ENCODE measurements around the gene OR13A1. TPM values are rescaled to one million over a fixed set of nuclear protein-coding genes. Genes with fewer than 3 reads are reported as not detected.
A peak's percentile ranks its signal among the peaks of the same experiment; 100 is the strongest.

The OR13A1 gene
- polyA plus RNA-seq, 1 of the 3 experiments (the other 2 are of a cell fraction): not detected

DNA sequence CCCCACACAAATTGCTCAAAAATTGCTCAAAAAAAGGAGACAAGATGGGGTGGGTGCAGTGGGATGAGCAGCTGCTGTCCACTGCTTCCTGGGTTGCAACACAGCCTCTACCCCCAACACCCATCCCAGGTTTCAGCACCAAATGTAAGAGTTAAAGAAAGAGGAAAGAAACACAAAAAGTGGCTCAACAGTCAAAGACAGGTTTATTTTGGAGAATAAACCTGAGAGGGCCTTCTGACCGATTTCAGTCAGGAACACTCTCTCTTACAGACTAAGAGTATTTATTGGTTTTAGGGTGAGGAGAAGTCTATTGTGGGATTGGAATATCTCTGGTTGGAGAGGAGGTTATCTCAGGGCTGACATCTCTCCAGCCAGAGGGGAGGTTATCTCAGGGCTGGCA, 28.4 kb downstream of the OR13A1 start:
- CTCF ChIA-PET: no interaction called here
- WGBS (ENCODE audit: low lambda C conversion rate): 0% methylated on average over 1 of the region's 1 CpG
- Histone ChIP-seq H3K4me1 (ENCODE audit: control insufficient read depth in 1 of 2, insufficient read depth in 2 of 2, low read depth in 1 of 2, low read length in 1 of 2) (no peaks in the 10 kb centered on the region), H3K9me3 (no peaks in the 10 kb centered on the region), H3K27ac (ENCODE audit: low read depth in 2 of 2, low read length in 1 of 2) (no peak overlapping the region), H3F3A (replicated peaks; ENCODE audit: insufficient read depth) (no peaks in the 10 kb centered on the region), H3K79me2 (ENCODE audit: insufficient read depth) (no peaks in the 10 kb centered on the region), H3K9me2 (no peaks in the 10 kb centered on the region), H3K27me3 (ENCODE audit: insufficient read depth) (no peaks in the 10 kb centered on the region), H3K4me3 (ENCODE audit: low read depth in 2 of 2, low read length in 1 of 2) (no peak overlapping the region), H3K36me3 (replicated peaks in 1 of 2; ENCODE audit: control insufficient read depth in 1 of 2, insufficient read depth in 2 of 2, low read length in 1 of 2) (no peaks in the 10 kb centered on the region), H3K4me2 (no peak overlapping the region), H3K9ac (no peak overlapping the region), H4K20me1 (ENCODE audit: insufficient read depth) (no peaks in the 10 kb centered on the region), H2AFZ (ENCODE audit: low read depth) (no peak overlapping the region)
- DNase-seq: no peak
- no peak for TF ChIP-seq IRF3 (IDR thresholded peaks at IDR 0.05; ENCODE audit: low read depth, low read length)
- POLR2A ChIA-PET: no interaction called here

- no peak overlapping the region for H3K27ac ChIP-seq (ENCODE audit: low read depth in 2 of 2, low read length in 1 of 2)
- DNase-seq: no peak
- CTCF ChIA-PET: interaction anchor here (0.7 to 1.2 kb wide), 2 partner anchors 47 to 413 kb away, joined by 3 to 4 read pairs; no protein-coding TSS in a partner anchor
- no peaks in the 10 kb centered on the region for H3K9me3 ChIP-seq
- no peaks in the 10 kb centered on the region; the same call in 1 of the 2 replicates for H3K27me3 ChIP-seq (ENCODE audit: insufficient read depth)
- H3K9me2 ChIP-seq: no peaks in the 10 kb centered on the region
- H3K4me1 ChIP-seq (ENCODE audit: control insufficient read depth in 1 of 2, insufficient read depth in 2 of 2, low read depth in 1 of 2, low read length in 1 of 2): no peaks in the 10 kb centered on the region
- H3K4me3 ChIP-seq (ENCODE audit: low read depth in 2 of 2, low read length in 1 of 2): no peak overlapping the region
- H3K79me2 ChIP-seq (ENCODE audit: insufficient read depth): no peaks in the 10 kb centered on the region
- no peaks in the 10 kb centered on the region for H3K36me3 ChIP-seq (replicated peaks in 1 of 2; ENCODE audit: control insufficient read depth in 1 of 2, insufficient read depth in 2 of 2, low read length in 1 of 2)
- 0% methylated on average over 4 of the region's 4 CpGs for WGBS (ENCODE audit: low lambda C conversion rate)
- no peaks in the 10 kb centered on the region for H4K20me1 ChIP-seq (ENCODE audit: insufficient read depth)
- H2AFZ ChIP-seq (ENCODE audit: low read depth): no peak overlapping the region
- H3K9ac ChIP-seq: no peak overlapping the region
- TF ChIP-seq IRF3 (IDR thresholded peaks at IDR 0.05; ENCODE audit: low read depth, low read length) (no peak), RXRA (IDR thresholded peaks at IDR 0.05; ENCODE audit: borderline replicate concordance, low read depth) (no peak), RAD21 (IDR thresholded peaks at IDR 0.05; ENCODE audit: low read length) (peak; percentile 18; the same call in 1 of the 2 replicates), TCF12 (IDR thresholded peaks at IDR 0.05) (no peak), NRF1 (IDR thresholded peaks at IDR 0.05; ENCODE audit: low read depth, low read length) (no peak), USF2 (IDR thresholded peaks at IDR 0.05; ENCODE audit: borderline replicate concordance, low read depth, low read length) (no peak), CHD2 (IDR thresholded peaks at IDR 0.05; ENCODE audit: low read length, partially characterized antibody) (no peak)
- TF ChIP-seq, protein P1, sequence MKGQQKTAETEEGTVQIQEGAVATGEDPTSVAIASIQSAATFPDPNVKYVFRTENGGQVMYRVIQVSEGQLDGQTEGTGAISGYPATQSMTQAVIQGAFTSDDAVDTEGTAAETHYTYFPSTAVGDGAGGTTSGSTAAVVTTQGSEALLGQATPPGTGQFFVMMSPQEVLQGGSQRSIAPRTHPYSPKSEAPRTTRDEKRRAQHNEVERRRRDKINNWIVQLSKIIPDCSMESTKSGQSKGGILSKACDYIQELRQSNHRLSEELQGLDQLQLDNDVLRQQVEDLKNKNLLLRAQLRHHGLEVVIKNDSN (IDR thresholded peaks at IDR 0.05; ENCODE audit: borderline replicate concordance, low read depth): no peak
- no peak overlapping the region for H3K4me2 ChIP-seq
- H3F3A ChIP-seq (replicated peaks; ENCODE audit: insufficient read depth): no peaks in the 10 kb centered on the region
- POLR2A ChIA-PET: no interaction called here
These were observed 33.3 kb downstream of the OR13A1 start for GRCh38 chr10:45282061-45282460.

All from SK-N-SH (cell line).